Measurements from ENCODE around the gene COX4I2.
A peak's percentile ranks its signal among the peaks of the same experiment; 100 is the strongest.

Gene COX4I2

GRCh38 chr20:31680286-31681127, 42.8 kb downstream of the COX4I2 start:
- H3K36me3 Mint-ChIP-seq = peaks cover 74% of the 10 kb centered on the region
- no peaks in the 10 kb centered on the region for H3K27me3 Mint-ChIP-seq
- H3K4me3 Mint-ChIP-seq = no peak overlapping the region
- CTCF ChIA-PET = interaction anchor here (1.1 to 9.4 kb wide), 5 partner anchors 13 to 43 kb away, joined by 3 to 95 read pairs (median 5); no protein-coding TSS in a partner anchor
- no peak for DNase-seq
- peaks cover 94% of the 10 kb centered on the region for H3K4me1 Mint-ChIP-seq
- H3K27ac Mint-ChIP-seq = peak overlapping the region; percentile 98
- H3K9me3 Mint-ChIP-seq = no peaks in the 10 kb centered on the region

- no peak for DNase-seq
- Mint-ChIP-seq H3K36me3 (peaks cover 75% of the 10 kb centered on the region), H3K9me3 (no peaks in the 10 kb centered on the region), H3K4me3 (no peak overlapping the region), H3K4me1 (peaks cover 95% of the 10 kb centered on the region), H3K27me3 (no peaks in the 10 kb centered on the region), H3K27ac (peak overlapping the region; percentile 98)
- CTCF ChIA-PET = interaction anchor here (2.1 to 5.7 kb wide), 2 partner anchors 12 to 19 kb away, joined by 5 to 28 read pairs; no protein-coding TSS in a partner anchor
These were observed 43.5 kb downstream of the COX4I2 start for GRCh38 chr20:31681128-31681727.

- peak overlapping the region; percentile 98 for H3K27ac Mint-ChIP-seq
- CTCF ChIA-PET = interaction anchor here (2.1 to 5.7 kb wide), 2 partner anchors 11 to 20 kb away, joined by 5 to 28 read pairs; no protein-coding TSS in a partner anchor
These were observed 44.1 kb downstream of the COX4I2 start for GRCh38 chr20:31681769-31682168.

GRCh38 chr20:31682352-31682751, 44.6 kb downstream of the COX4I2 start:
- Mint-ChIP-seq H3K36me3 (peaks cover 78% of the 10 kb centered on the region), H3K4me3 (no peak overlapping the region), H3K9me3 (no peaks in the 10 kb centered on the region), H3K4me1 (peaks cover 96% of the 10 kb centered on the region), H3K27me3 (no peaks in the 10 kb centered on the region), H3K27ac (no peak overlapping the region)
- DNase-seq = no peak
- CTCF ChIA-PET = interaction anchor here (5.7 kb wide), 1 partner anchor 21 kb away, joined by 28 read pairs; no protein-coding TSS in a partner anchor

More at GRCh38 chr20:31681769-31682168, 44.1 kb downstream of the COX4I2 start:
- Mint-ChIP-seq H3K27me3 (no peaks in the 10 kb centered on the region), H3K4me1 (peaks cover 95% of the 10 kb centered on the region), H3K4me3 (no peak overlapping the region), H3K36me3 (peaks cover 76% of the 10 kb centered on the region), H3K9me3 (no peaks in the 10 kb centered on the region)
- DNase-seq = no peak

GRCh38 chr20:31682927-31683326, 45.2 kb downstream of the COX4I2 start:
- Mint-ChIP-seq H3K4me1 (peaks cover 92% of the 10 kb centered on the region), H3K9me3 (no peaks in the 10 kb centered on the region), H3K36me3 (peaks cover 76% of the 10 kb centered on the region), H3K27me3 (no peaks in the 10 kb centered on the region), H3K4me3 (no peak overlapping the region), H3K27ac (peak overlapping the region; percentile 11)
- no peak for DNase-seq
- CTCF ChIA-PET = interaction anchor here (5.7 kb wide), 1 partner anchor 21 kb away, joined by 28 read pairs; no protein-coding TSS in a partner anchor

- peak overlapping the region; percentile 82 for H3K27ac Mint-ChIP-seq
- H3K9me3 Mint-ChIP-seq = no peaks in the 10 kb centered on the region
- CTCF ChIA-PET = interaction anchor here (0.9 to 5.7 kb wide), 7 partner anchors 9 to 39 kb away, joined by 3 to 28 read pairs (median 4); no protein-coding TSS in a partner anchor
- H3K4me3 Mint-ChIP-seq = no peak overlapping the region
- H3K27me3 Mint-ChIP-seq = no peaks in the 10 kb centered on the region
- no peak for DNase-seq
- peaks cover 85% of the 10 kb centered on the region for H3K4me1 Mint-ChIP-seq
- H3K36me3 Mint-ChIP-seq = peaks cover 70% of the 10 kb centered on the region
These were observed 46.7 kb downstream of the COX4I2 start for GRCh38 chr20:31684153-31685015.

GRCh38 chr20:31685853-31686643, 48.3 kb downstream of the COX4I2 start:
- H3K36me3 Mint-ChIP-seq = peaks cover 68% of the 10 kb centered on the region
- no peak overlapping the region for H3K4me3 Mint-ChIP-seq
- H3K27me3 Mint-ChIP-seq = no peaks in the 10 kb centered on the region
- peak overlapping the region; percentile 82 for H3K27ac Mint-ChIP-seq
- peaks cover 74% of the 10 kb centered on the region for H3K4me1 Mint-ChIP-seq
- CTCF ChIA-PET = interaction anchor here (0.6 to 5.7 kb wide), 5 partner anchors 14 to 132 kb away, joined by 3 to 28 read pairs (median 4); no protein-coding TSS in a partner anchor
- no peaks in the 10 kb centered on the region for H3K9me3 Mint-ChIP-seq
- DNase-seq = no peak

GRCh38 chr20:31687777-31688176, 50.1 kb downstream of the COX4I2 start:
- Mint-ChIP-seq H3K27ac (no peak overlapping the region), H3K4me1 (peaks cover 72% of the 10 kb centered on the region), H3K9me3 (no peaks in the 10 kb centered on the region), H3K27me3 (no peaks in the 10 kb centered on the region), H3K4me3 (no peak overlapping the region), H3K36me3 (peaks cover 66% of the 10 kb centered on the region)
- no peak for DNase-seq
- CTCF ChIA-PET = interaction anchor here (0.9 to 2.1 kb wide), 2 partner anchors 10 to 26 kb away, joined by 5 to 8 read pairs; no protein-coding TSS in a partner anchor

- H3K9me3 Mint-ChIP-seq = no peaks in the 10 kb centered on the region
- H3K36me3 Mint-ChIP-seq = peaks cover 57% of the 10 kb centered on the region
- H3K4me1 Mint-ChIP-seq = peaks cover 65% of the 10 kb centered on the region
- peak overlapping the region; percentile 80 for H3K27ac Mint-ChIP-seq
- CTCF ChIA-PET = interaction anchor here (2.1 kb wide), 1 partner anchor 28 kb away, joined by 8 read pairs; no protein-coding TSS in a partner anchor
- DNase-seq = no peak
- no peak overlapping the region for H3K4me3 Mint-ChIP-seq
- H3K27me3 Mint-ChIP-seq = no peaks in the 10 kb centered on the region
These were observed 51.4 kb downstream of the COX4I2 start for GRCh38 chr20:31689141-31689540.

GRCh38 chr20:31690124-31690666, 52.5 kb downstream of the COX4I2 start:
- no peak overlapping the region for H3K4me3 Mint-ChIP-seq
- H3K27me3 Mint-ChIP-seq = no peaks in the 10 kb centered on the region
- no peaks in the 10 kb centered on the region for H3K9me3 Mint-ChIP-seq
- no peak for DNase-seq
- peak overlapping the region; percentile 66 for H3K27ac Mint-ChIP-seq
- CTCF ChIA-PET = interaction anchor here (0.7 to 6.1 kb wide), 2 partner anchors 28 to 30 kb away, joined by 3 to 46 read pairs; no protein-coding TSS in a partner anchor
- peaks cover 54% of the 10 kb centered on the region for H3K36me3 Mint-ChIP-seq
- peaks cover 66% of the 10 kb centered on the region for H3K4me1 Mint-ChIP-seq

GRCh38 chr20:31691646-31692275, 54.0 kb downstream of the COX4I2 start:
- peaks cover 42% of the 10 kb centered on the region for H3K36me3 Mint-ChIP-seq
- H3K4me3 Mint-ChIP-seq = no peak overlapping the region
- no peaks in the 10 kb centered on the region for H3K27me3 Mint-ChIP-seq
- H3K4me1 Mint-ChIP-seq = peaks cover 61% of the 10 kb centered on the region
- H3K9me3 Mint-ChIP-seq = no peaks in the 10 kb centered on the region
- CTCF ChIA-PET = interaction anchor here (1.2 to 6.1 kb wide), 3 partner anchors 11 to 30 kb away, joined by 3 to 46 read pairs (median 5); no protein-coding TSS in a partner anchor
- peak overlapping the region; percentile 86 for H3K27ac Mint-ChIP-seq
- no peak for DNase-seq

GRCh38 chr20:31693402-31693801, 55.7 kb downstream of the COX4I2 start:
- Mint-ChIP-seq H3K27me3 (no peaks in the 10 kb centered on the region), H3K36me3 (peaks cover 37% of the 10 kb centered on the region), H3K4me3 (no peak overlapping the region), H3K4me1 (peaks cover 61% of the 10 kb centered on the region), H3K27ac (peak overlapping the region; percentile 80), H3K9me3 (no peaks in the 10 kb centered on the region)
- CTCF ChIA-PET = interaction anchor here (0.5 to 6.1 kb wide), 5 partner anchors 13 to 32 kb away, joined by 3 to 46 read pairs (median 8); no protein-coding TSS in a partner anchor
- no peak for DNase-seq

All from activated naive CD4-positive, alpha-beta T cell treated with anti-CD3 and anti-CD28 coated beads, Interleukin-2, amount 10 ng/mL, durations not matched to agents 7 days and 5 days (primary cell).